Hepatocyte (in vitro differentiated cells): ENCODE results near the gene PDCD4. TPM values are rescaled to one million over a fixed set of nuclear protein-coding genes. Genes with fewer than 3 reads are reported as not detected.

ENCODE experiments used
- DNase-seq: peaks from one replicate; pipeline ENCODE4 v3.0.0-alpha.2; 2016; ENCODE audit warnings: low spot score
- H2AFZ ChIP-seq: fragments of 200-600 bp; sonication (generic); 2 replicates; pipeline ENCODE4 v1.6.0; 2016; ENCODE audit warnings: antibody characterized with exemption, mild to moderate bottlenecking
- H3K27ac ChIP-seq: fragments of 200-600 bp; sonication (generic); 2 replicates; pipeline ENCODE4 v1.5.1; 2016; ENCODE audit warnings: mild to moderate bottlenecking
- H3K27me3 ChIP-seq: fragments of 200-600 bp; sonication (generic); 2 replicates; pipeline ENCODE4 v1.6.1; 2016
- H3K36me3 ChIP-seq: fragments of 200-600 bp; sonication (generic); replicated peaks from 2 replicates; pipeline ENCODE4 v1.5.1; 2016; ENCODE audit warnings: low read depth; ENCODE audit not compliant: insufficient read depth
- H3K4me1 ChIP-seq: fragments of 200-600 bp; sonication (generic); 2 replicates; pipeline ENCODE4 v1.5.1; 2016; ENCODE audit warnings: mild to moderate bottlenecking, moderate library complexity; ENCODE audit not compliant: insufficient read depth
- H3K4me2 ChIP-seq: fragments of 200-600 bp; sonication (generic); 2 replicates; pipeline ENCODE4 v1.6.0; 2016
- H3K4me3 ChIP-seq: fragments of 200-600 bp; sonication (generic); 2 replicates; pipeline ENCODE4 v1.5.1; 2016; ENCODE audit warnings: mild to moderate bottlenecking
- H3K79me2 ChIP-seq: fragments of 200-600 bp; sonication (generic); 2 replicates; pipeline ENCODE4 v1.6.0; 2017; ENCODE audit warnings: mild to moderate bottlenecking
- H3K9me2 ChIP-seq: fragments of 200-600 bp; sonication (generic); replicated peaks from 2 replicates; pipeline ENCODE4 v1.6.0; 2017; ENCODE audit warnings: mild to moderate bottlenecking; ENCODE audit not compliant: insufficient read depth
- H3K9me3 ChIP-seq: fragments of 200-600 bp; sonication (generic); 2 replicates; pipeline ENCODE4 v1.5.1; 2016; ENCODE audit warnings: low read depth, mild to moderate bottlenecking
- H4K20me1 ChIP-seq: fragments of 200-600 bp; sonication (generic); 2 replicates; pipeline ENCODE4 v1.6.0; 2016; ENCODE audit warnings: mild to moderate bottlenecking; ENCODE audit not compliant: insufficient read depth, poor library complexity, severe bottlenecking
- CTCF ChIP-seq: fragments of 200-600 bp; sonication (generic); IDR thresholded peaks from 2 replicates; pipeline ENCODE4 v1.5.1; 2016; ENCODE audit warnings: antibody characterized with exemption, mild to moderate bottlenecking; ENCODE audit not compliant: poor library complexity
- EZH2 ChIP-seq: fragments of 200-600 bp; sonication (generic); IDR thresholded peaks from 2 replicates; pipeline ENCODE4 v1.6.1; 2016; ENCODE audit warnings: antibody characterized with exemption, mild to moderate bottlenecking, borderline replicate concordance
- EZH2phosphoT487 ChIP-seq: fragments of 200-600 bp; sonication (generic); IDR thresholded peaks from one replicate; pipeline ENCODE4 v1.6.1; 2018; ENCODE audit warnings: antibody characterized with exemption, mild to moderate bottlenecking, low read depth, moderate library complexity; ENCODE audit not compliant: unreplicated experiment, severe bottlenecking
- WGBS: methylation state at CpG from one replicate; pipeline ENCODE4 v1.1.6; 2016; ENCODE audit warnings: low lambda C conversion rate; ENCODE audit errors: missing lambda C conversion rate; 5-methylcytosine and 5-hydroxymethylcytosine counted together
- polyA plus RNA-seq: library from polyadenylated mRNA; unstranded; fragments of >200 nt; fragmentation: Nextera tagmentation; extraction: Ambion mirVana; gene quantifications from 2 replicates; pipeline ENCODE4 v1.2.1, GENCODE V29; 2016
- total RNA-seq: library from RNA; depleted of rRNA; stranded (reverse); fragments of >200 nt; gene quantifications from 2 replicates; pipeline ENCODE4 v1.2.3, GENCODE V29; 2014

Gene PDCD4
- total and polyA plus RNA-seq, 2 experiments from 2014 or later: 315 to 791 TPM

GRCh38 chr10:110847374-110847773, 24.4 kb upstream of the PDCD4 start:
- H3K27me3 ChIP-seq: no peaks in the 10 kb centered on the region
- H3K27ac ChIP-seq: peak overlapping the region; percentile 84
- no peaks in the 10 kb centered on the region for H4K20me1 ChIP-seq
- no peaks in the 10 kb centered on the region for H3K9me3 ChIP-seq
- no peak for DNase-seq
- H3K9me2 ChIP-seq: no peaks in the 10 kb centered on the region
- no peak overlapping the region for H3K4me2 ChIP-seq
- 88% methylated on average over 6 of the region's 6 CpGs for WGBS
- no peaks in the 10 kb centered on the region for H3K36me3 ChIP-seq
- H3K79me2 ChIP-seq: no peaks in the 10 kb centered on the region
- peaks cover 63% of the 10 kb centered on the region for H3K4me1 ChIP-seq
- no peak overlapping the region for H2AFZ ChIP-seq
- TF ChIP-seq EZH2: no peak
- TF ChIP-seq EZH2phosphoT487: no peak
- TF ChIP-seq CTCF: no peak
- H3K4me3 ChIP-seq: no peak overlapping the region

GRCh38 chr10:110848106-110848505, 23.6 kb upstream of the PDCD4 start:
- Histone ChIP-seq H3K4me1 (peaks cover 63% of the 10 kb centered on the region), H3K4me2 (no peak overlapping the region), H3K9me3 (no peaks in the 10 kb centered on the region), H3K79me2 (no peaks in the 10 kb centered on the region), H3K9me2 (no peaks in the 10 kb centered on the region), H3K4me3 (no peak overlapping the region), H3K27ac (no peak overlapping the region), H3K27me3 (no peaks in the 10 kb centered on the region), H2AFZ (no peak overlapping the region), H4K20me1 (no peaks in the 10 kb centered on the region), H3K36me3 (no peaks in the 10 kb centered on the region)
- 84% methylated on average over 2 of the region's 2 CpGs for WGBS
- DNase-seq: no peak
- TF ChIP-seq EZH2 (no peak), EZH2phosphoT487 (no peak), CTCF (no peak)

GRCh38 chr10:110850099-110850498, 21.6 kb upstream of the PDCD4 start:
- WGBS: 97% methylated on average over 3 of the region's 3 CpGs
- Histone ChIP-seq H4K20me1 (no peaks in the 10 kb centered on the region), H3K9me3 (no peaks in the 10 kb centered on the region), H3K9me2 (no peaks in the 10 kb centered on the region), H3K4me1 (peaks cover 64% of the 10 kb centered on the region), H3K27me3 (no peaks in the 10 kb centered on the region), H3K36me3 (no peaks in the 10 kb centered on the region), H3K4me3 (no peak overlapping the region), H2AFZ (no peak overlapping the region), H3K4me2 (no peak overlapping the region), H3K27ac (no peak overlapping the region), H3K79me2 (no peaks in the 10 kb centered on the region)
- TF ChIP-seq EZH2phosphoT487 (no peak), CTCF (no peak), EZH2 (no peak)
- no peak for DNase-seq

GRCh38 chr10:110851020-110851612, 20.6 kb upstream of the PDCD4 start:
- TF ChIP-seq EZH2phosphoT487 (no peak), CTCF (no peak), EZH2 (no peak)
- H2AFZ ChIP-seq: peak overlapping the region; percentile 5
- WGBS: 66% methylated on average over 8 of the region's 8 CpGs

More at GRCh38 chr10:110851020-110851612, 20.6 kb upstream of the PDCD4 start:
- Histone ChIP-seq H3K4me1 (peaks cover 54% of the 10 kb centered on the region), H3K4me2 (peak overlapping the region; percentile 11), H3K79me2 (no peaks in the 10 kb centered on the region), H3K9me2 (no peaks in the 10 kb centered on the region), H3K4me3 (no peak overlapping the region), H3K27ac (peak overlapping the region; percentile 63), H4K20me1 (no peaks in the 10 kb centered on the region), H3K36me3 (no peaks in the 10 kb centered on the region), H3K27me3 (no peaks in the 10 kb centered on the region), H3K9me3 (no peaks in the 10 kb centered on the region)
- peak; percentile 8 for DNase-seq
